ENCODE measurements around the gene PRKCZ. TPM values are rescaled to one million over a fixed set of nuclear protein-coding genes. Genes with fewer than 3 reads are reported as not detected.

PRKCZ gene
- total RNA-seq, 4 donors from 2014 or later, result 3.1 to 5.4 (median 4.7) TPM

- TF ChIP-seq POLR2A (IDR thresholded peaks at IDR 0.05; ENCODE audit: low read depth), result no peak
- no peak for TF ChIP-seq EP300 (IDR thresholded peaks at IDR 0.05)
- peak; percentile 33 to 58 for TF ChIP-seq POLR2AphosphoS5 (IDR thresholded peaks at IDR 0.05)
- TF ChIP-seq CTCF (IDR thresholded peaks at IDR 0.05), result peak; percentile 88 to 99 (median 91)
- Histone ChIP-seq H3K4me3 (peak overlapping the region; percentile 54 to 62 (median 58)), H3K9me3 (no peaks in the 10 kb centered on the region), H3K36me3 (peaks cover 0 to 5% (median 0%) of the 10 kb centered on the region in 4 donors), H3K4me1 (peaks cover 5 to 21% (median 11%) of the 10 kb centered on the region in 4 donors), H3K27ac (replicated peaks in 1 of 4) (peak overlapping the region; percentile 42 to 69 (median 66)), H3K27me3 (no peaks in the 10 kb centered on the region)
- intact Hi-C loops (cut with DNase I), result loop anchor here (1.0 kb wide), 1 partner anchor 42 kb away; no protein-coding TSS in a partner anchor
- no peak for DNase-seq (ENCODE audit: extremely low spot score)
- whole genome bisulfite sequencing, result 9% methylated on average over 26 of the region's 31 CpGs
Observed at GRCh38 chr1:2174348-2175054, 124.3 kb downstream of the PRKCZ start.

GRCh38 chr1:2175055-2175414, 124.8 kb downstream of the PRKCZ start:
- peaks cover 5 to 21% (median 11%) of the 10 kb centered on the region in 4 donors for H3K4me1 ChIP-seq
- no peaks in the 10 kb centered on the region for H3K27me3 ChIP-seq
- peak overlapping the region; percentile 42 to 69 (median 66) for H3K27ac ChIP-seq (replicated peaks in 1 of 4)
- no peak for TF ChIP-seq EP300 (IDR thresholded peaks at IDR 0.05)
- TF ChIP-seq POLR2AphosphoS5 (IDR thresholded peaks at IDR 0.05), result no peak
- no peak for TF ChIP-seq CTCF (IDR thresholded peaks at IDR 0.05)
- TF ChIP-seq POLR2A (IDR thresholded peaks at IDR 0.05; ENCODE audit: low read depth), result no peak
- H3K9me3 ChIP-seq, result no peaks in the 10 kb centered on the region
- 52% methylated on average over 9 of the region's 9 CpGs for WGBS
- intact Hi-C loops (cut with DNase I), result no loop called here
- DNase-seq (ENCODE audit: extremely low spot score), result no peak
- peaks cover 0 to 6% (median 0%) of the 10 kb centered on the region in 4 donors for H3K36me3 ChIP-seq
- peak overlapping the region; percentile 54 to 62 (median 58) for H3K4me3 ChIP-seq

GRCh38 chr1:2175681-2176454, 125.7 kb downstream of the PRKCZ start:
- no peak for TF ChIP-seq POLR2AphosphoS5 (IDR thresholded peaks at IDR 0.05)
- no peak for TF ChIP-seq EP300 (IDR thresholded peaks at IDR 0.05)
- no peak for TF ChIP-seq CTCF (IDR thresholded peaks at IDR 0.05)
- TF ChIP-seq POLR2A (IDR thresholded peaks at IDR 0.05; ENCODE audit: low read depth), result no peak
- Histone ChIP-seq H3K27me3 (no peaks in the 10 kb centered on the region), H3K9me3 (no peaks in the 10 kb centered on the region), H3K4me3 (no peak overlapping the region), H3K27ac (replicated peaks in 1 of 4) (no peak overlapping the region), H3K4me1 (peaks cover 5 to 21% (median 11%) of the 10 kb centered on the region in 4 donors), H3K36me3 (peaks cover 0 to 14% (median 3%) of the 10 kb centered on the region in 4 donors)
- intact Hi-C loops (cut with DNase I), result no loop called here
- 95% methylated on average over 28 of the region's 42 CpGs for WGBS
- no peak for DNase-seq (ENCODE audit: extremely low spot score)

- H3K4me1 ChIP-seq, result peaks cover 5 to 21% (median 11%) of the 10 kb centered on the region in 4 donors
- no peaks in the 10 kb centered on the region for H3K9me3 ChIP-seq
- H3K36me3 ChIP-seq, result peaks cover 0 to 15% (median 3%) of the 10 kb centered on the region in 4 donors
- WGBS, result 88% methylated on average over 8 of the region's 10 CpGs
- TF ChIP-seq POLR2A (IDR thresholded peaks at IDR 0.05; ENCODE audit: low read depth) (no peak), POLR2AphosphoS5 (IDR thresholded peaks at IDR 0.05) (no peak), EP300 (IDR thresholded peaks at IDR 0.05) (no peak), CTCF (IDR thresholded peaks at IDR 0.05) (no peak)
- H3K27ac ChIP-seq (replicated peaks in 1 of 4), result no peak overlapping the region
- DNase-seq (ENCODE audit: extremely low spot score), result no peak
- no peaks in the 10 kb centered on the region for H3K27me3 ChIP-seq
- intact Hi-C loops (cut with DNase I), result no loop called here
- H3K4me3 ChIP-seq, result no peak overlapping the region
Observed at GRCh38 chr1:2176615-2177014, 126.4 kb downstream of the PRKCZ start.

All from esophagus muscularis mucosa (tissue), 4 donors.